GM06990 (cell line): Measurements from ENCODE around the gene HAGHL.

Source experiments
- DNase-seq: peaks from one replicate; pipeline ENCODE4 v3.0.0-alpha.2; 2011; ENCODE audit not compliant: insufficient read length; ENCODE audit errors: extremely low read depth
- H3K27me3 ChIP-seq: replicated peaks from 2 replicates; pipeline ENCODE4 v1.6.0; 2011; ENCODE audit warnings: low read length; ENCODE audit not compliant: control insufficient read depth, insufficient read depth
- H3K36me3 ChIP-seq: 2 replicates; pipeline ENCODE4 v1.5.1; 2011; ENCODE audit warnings: low read length; ENCODE audit not compliant: control insufficient read depth, insufficient read depth
- H3K4me3 ChIP-seq: replicated peaks from 2 replicates; pipeline ENCODE4 v1.5.1; 2011; ENCODE audit warnings: low read depth, mild to moderate bottlenecking, control low read depth, low read length
- TF ChIP-seq, protein P1 (sequence below): IDR thresholded peaks from 2 replicates; pipeline ENCODE4 v1.5.1; 2011; ENCODE audit warnings: low read length, control low read depth, mild to moderate bottlenecking, inconsistent platforms; ENCODE audit not compliant: insufficient read depth, poor library complexity, severe bottlenecking

Gene HAGHL

DNA sequence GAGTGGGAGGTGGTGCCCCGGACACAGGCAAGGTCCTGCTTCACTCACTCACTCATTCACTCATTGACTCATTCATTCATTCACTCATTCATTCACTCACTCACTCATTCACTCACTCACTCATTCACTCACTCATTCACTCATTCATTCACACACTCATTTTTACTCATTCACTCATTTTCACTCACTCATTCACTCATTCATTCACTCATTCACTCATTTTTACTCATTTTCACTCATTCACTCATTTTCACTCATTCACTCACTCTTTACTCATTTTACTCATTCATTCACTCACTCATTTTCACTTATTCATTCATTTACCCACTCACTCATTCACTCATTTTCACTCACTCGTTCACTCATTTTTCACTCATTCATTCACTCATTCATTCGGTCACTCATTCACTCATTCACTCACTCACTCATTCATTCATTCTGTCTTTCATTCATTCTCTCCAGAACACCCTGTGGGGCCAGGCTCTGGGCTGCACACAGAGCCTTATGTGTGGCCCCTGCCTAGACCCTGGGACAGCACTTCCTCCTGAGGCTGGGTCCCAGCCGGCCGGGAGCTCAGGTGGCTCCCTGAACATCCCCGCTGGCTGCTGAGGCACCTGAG, 52.1 kb downstream of the HAGHL start:
- H3K36me3 ChIP-seq, result no peaks in the 10 kb centered on the region
- H3K27me3 ChIP-seq, result no peaks in the 10 kb centered on the region
- no peak overlapping the region for H3K4me3 ChIP-seq
- DNase-seq, result no peak
- TF ChIP-seq, protein P1, sequence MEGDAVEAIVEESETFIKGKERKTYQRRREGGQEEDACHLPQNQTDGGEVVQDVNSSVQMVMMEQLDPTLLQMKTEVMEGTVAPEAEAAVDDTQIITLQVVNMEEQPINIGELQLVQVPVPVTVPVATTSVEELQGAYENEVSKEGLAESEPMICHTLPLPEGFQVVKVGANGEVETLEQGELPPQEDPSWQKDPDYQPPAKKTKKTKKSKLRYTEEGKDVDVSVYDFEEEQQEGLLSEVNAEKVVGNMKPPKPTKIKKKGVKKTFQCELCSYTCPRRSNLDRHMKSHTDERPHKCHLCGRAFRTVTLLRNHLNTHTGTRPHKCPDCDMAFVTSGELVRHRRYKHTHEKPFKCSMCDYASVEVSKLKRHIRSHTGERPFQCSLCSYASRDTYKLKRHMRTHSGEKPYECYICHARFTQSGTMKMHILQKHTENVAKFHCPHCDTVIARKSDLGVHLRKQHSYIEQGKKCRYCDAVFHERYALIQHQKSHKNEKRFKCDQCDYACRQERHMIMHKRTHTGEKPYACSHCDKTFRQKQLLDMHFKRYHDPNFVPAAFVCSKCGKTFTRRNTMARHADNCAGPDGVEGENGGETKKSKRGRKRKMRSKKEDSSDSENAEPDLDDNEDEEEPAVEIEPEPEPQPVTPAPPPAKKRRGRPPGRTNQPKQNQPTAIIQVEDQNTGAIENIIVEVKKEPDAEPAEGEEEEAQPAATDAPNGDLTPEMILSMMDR, result no peak
